Neural cell (in vitro differentiated cells): ENCODE measurements around the gene BRD3. TPM values are rescaled to one million over a fixed set of nuclear protein-coding genes. Genes with fewer than 3 reads are reported as not detected.

Source experiments
- H2AFZ ChIP-seq: fragments of 200-600, 300-800 bp; sonication (generic), shearing (Covaris generic); 2 replicates; pipeline ENCODE4 v1.6.0; 2014; ENCODE audit warnings: low read depth, mild to moderate bottlenecking, antibody characterized with exemption, low read length, moderate library complexity
- H3F3A ChIP-seq: fragments of 200-600 bp; shearing (Covaris generic); 2 replicates; pipeline ENCODE4 v1.6.1; 2016; ENCODE audit warnings: mild to moderate bottlenecking, moderate library complexity, mixed read lengths, antibody characterized with exemption, low read length; ENCODE audit not compliant: insufficient read depth, poor library complexity, severe bottlenecking
- H3K27ac ChIP-seq: fragments of 200-600, 300-800 bp; sonication (generic), shearing (Covaris generic); 2 replicates; pipeline ENCODE4 v1.5.1; 2014; ENCODE audit warnings: mild to moderate bottlenecking, low read length, moderate library complexity
- H3K27me3 ChIP-seq: fragments of 300-800, 200-600 bp; sonication (generic), shearing (Covaris generic); 2 replicates; pipeline ENCODE4 v1.6.0; 2014; ENCODE audit warnings: mild to moderate bottlenecking, low read depth, low read length, moderate library complexity; ENCODE audit not compliant: insufficient read depth
- H3K36me3 ChIP-seq: fragments of 300-800, 200-600 bp; sonication (generic), shearing (Covaris generic); 2 replicates; pipeline ENCODE4 v1.5.1; 2014; ENCODE audit warnings: mild to moderate bottlenecking, antibody characterized with exemption, low read length, moderate library complexity; ENCODE audit not compliant: insufficient read depth
- H3K4me2 ChIP-seq: fragments of 300-800, 200-600 bp; sonication (generic), shearing (Covaris generic); 2 replicates; pipeline ENCODE4 v1.6.0; 2014; ENCODE audit warnings: mild to moderate bottlenecking, low read length
- H3K4me3 ChIP-seq: fragments of 300-800, 200-600 bp; sonication (generic), shearing (Covaris generic); 2 replicates; pipeline ENCODE4 v1.5.1; 2014; ENCODE audit warnings: mild to moderate bottlenecking, low read length, moderate library complexity
- H3K79me2 ChIP-seq: fragments of 200-600 bp; shearing (Covaris generic); replicated peaks from 2 replicates; pipeline ENCODE4 v1.6.0; 2014; ENCODE audit warnings: mild to moderate bottlenecking, low read length, moderate library complexity; ENCODE audit not compliant: insufficient read depth
- H3K9ac ChIP-seq: fragments of 300-800, 200-600 bp; sonication (generic), shearing (Covaris generic); 2 replicates; pipeline ENCODE4 v1.6.1; 2016; ENCODE audit warnings: mild to moderate bottlenecking, low read length, mixed read lengths
- H3K9me2 ChIP-seq: fragments of 200-600 bp; shearing (Covaris generic); 2 replicates; pipeline ENCODE4 v1.6.1; 2016; ENCODE audit warnings: mild to moderate bottlenecking, low read length, mixed read lengths; ENCODE audit not compliant: insufficient read depth
- H3K9me3 ChIP-seq: fragments of 200-600, 300-800 bp; sonication (generic), shearing (Covaris generic); 2 replicates; pipeline ENCODE4 v1.6.1; 2016; ENCODE audit warnings: mild to moderate bottlenecking, mixed run types, low read length, moderate library complexity, mixed read lengths
- H4K20me1 ChIP-seq: fragments of 200-600 bp; shearing (Covaris generic); 2 replicates; pipeline ENCODE4 v1.6.1; 2016; ENCODE audit warnings: mild to moderate bottlenecking, mixed run types; ENCODE audit not compliant: insufficient read depth
- CTCF ChIP-seq: fragments of 450-650 bp; IDR thresholded peaks from 2 replicates; pipeline ENCODE4 v1.5.1; 2014; ENCODE audit warnings: antibody characterized with exemption, mild to moderate bottlenecking, moderate library complexity; ENCODE audit not compliant: poor library complexity, severe bottlenecking
- EP300 ChIP-seq: fragments of 450-650 bp; conservative IDR thresholded peaks from 2 replicates; pipeline ENCODE4 v1.6.1; 2014; ENCODE audit warnings: antibody characterized with exemption, mild to moderate bottlenecking, moderate library complexity; ENCODE audit not compliant: poor library complexity, severe bottlenecking
- EZH2 ChIP-seq: fragments of 200-600, 300-800 bp; shearing (Covaris generic), sonication (generic); IDR thresholded peaks from 2 replicates; pipeline ENCODE4 v1.6.1; 2014; ENCODE audit warnings: antibody characterized with exemption, low read length, borderline replicate concordance, mild to moderate bottlenecking; ENCODE audit not compliant: insufficient read depth, poor library complexity, severe bottlenecking
- MXI1 ChIP-seq: fragments of 450-650 bp; conservative IDR thresholded peaks from 2 replicates; pipeline ENCODE4 v1.6.1; 2014; ENCODE audit warnings: antibody characterized with exemption, mild to moderate bottlenecking; ENCODE audit not compliant: poor library complexity, severe bottlenecking
- POLR2AphosphoS5 ChIP-seq: IDR thresholded peaks from 2 replicates; pipeline ENCODE4 v1.6.1; 2012
- RAD21 ChIP-seq: fragments of 450-650 bp; conservative IDR thresholded peaks from 2 replicates; pipeline ENCODE4 v1.6.1; 2014; ENCODE audit warnings: antibody characterized with exemption, mild to moderate bottlenecking, moderate library complexity
- REST ChIP-seq: IDR thresholded peaks from 2 replicates; pipeline ENCODE4 v1.6.1; 2012; ENCODE audit warnings: borderline replicate concordance
- SMC3 ChIP-seq: fragments of 450-650 bp; conservative IDR thresholded peaks from 2 replicates; pipeline ENCODE4 v1.6.1; 2014; ENCODE audit warnings: antibody characterized with exemption, mild to moderate bottlenecking, moderate library complexity; ENCODE audit not compliant: poor library complexity
- TAF1 ChIP-seq: IDR thresholded peaks from 2 replicates; pipeline ENCODE4 v1.6.1; 2012; ENCODE audit warnings: low read depth
- polyA plus RNA-seq: library from polyadenylated mRNA; depleted of rRNA; stranded (reverse); fragments of >200 nt; gene quantifications from 2 replicates; pipeline ENCODE4 v1.2.3, GENCODE V29; 2014

BRD3 gene
- polyA plus RNA-seq, 1 donor from 2014 or later: 17.6 TPM

GRCh38 chr9:133986774-133987445, 80.9 kb downstream of the BRD3 start:
- no peak overlapping the region for H2AFZ ChIP-seq
- no peak overlapping the region for H3K4me3 ChIP-seq
- no peaks in the 10 kb centered on the region for H3F3A ChIP-seq
- H4K20me1 ChIP-seq: peaks cover 4% of the 10 kb centered on the region
- H3K4me2 ChIP-seq: no peak overlapping the region
- no peak overlapping the region for H3K9ac ChIP-seq
- no peaks in the 10 kb centered on the region for H3K9me3 ChIP-seq
- H3K9me2 ChIP-seq: no peaks in the 10 kb centered on the region
- no peak overlapping the region for H3K27ac ChIP-seq
- no peaks in the 10 kb centered on the region for H3K27me3 ChIP-seq
- H3K36me3 ChIP-seq: no peaks in the 10 kb centered on the region
- H3K79me2 ChIP-seq: peaks cover 61% of the 10 kb centered on the region
- no peak for TF ChIP-seq SMC3
- TF ChIP-seq REST: no peak

- H3F3A ChIP-seq: no peaks in the 10 kb centered on the region
- peaks cover 59% of the 10 kb centered on the region for H3K79me2 ChIP-seq
- no peak overlapping the region for H3K27ac ChIP-seq
- TF ChIP-seq RAD21: no peak
- TF ChIP-seq EP300: no peak
- TF ChIP-seq CTCF: no peak
- no peak for TF ChIP-seq SMC3
- TF ChIP-seq TAF1: no peak
- no peak for TF ChIP-seq MXI1
- no peak for TF ChIP-seq POLR2AphosphoS5
- TF ChIP-seq EZH2: no peak
- no peak for TF ChIP-seq REST
- no peaks in the 10 kb centered on the region for H3K27me3 ChIP-seq
- H3K36me3 ChIP-seq: no peaks in the 10 kb centered on the region
- no peak overlapping the region for H3K4me2 ChIP-seq
- H3K9me2 ChIP-seq: no peaks in the 10 kb centered on the region
- H2AFZ ChIP-seq: no peak overlapping the region
- H3K4me3 ChIP-seq: no peak overlapping the region
- no peaks in the 10 kb centered on the region for H3K9me3 ChIP-seq
- H3K9ac ChIP-seq: no peak overlapping the region
- H4K20me1 ChIP-seq: peaks cover 4% of the 10 kb centered on the region
Observed at GRCh38 chr9:133986061-133986460, 81.8 kb downstream of the BRD3 start.
